SJCRH30 (cell line): ENCODE results near the gene PRDM1. TPM values are rescaled to one million over a fixed set of nuclear protein-coding genes. Genes with fewer than 3 reads are reported as not detected.

ENCODE experiments used
- DNase-seq, 2 experiments: peaks; one replicate each; pipeline ENCODE4 v3.0.0-alpha.2; 2015 to 2020
- H3K27ac ChIP-seq: fragments of 250-450 bp; sonication (Bioruptor Pico); 2 replicates; pipeline ENCODE4 v1.5.1; 2020; ENCODE audit warnings: mild to moderate bottlenecking, moderate library complexity
- H3K27me3 ChIP-seq: fragments of 250-450 bp; sonication (Bioruptor Pico); 2 replicates; pipeline ENCODE4 v1.5.1; 2020; ENCODE audit warnings: mild to moderate bottlenecking, moderate library complexity
- H3K36me3 ChIP-seq: fragments of 250-450 bp; sonication (Bioruptor Pico); 2 replicates; pipeline ENCODE4 v1.5.1; 2020; ENCODE audit warnings: mild to moderate bottlenecking, moderate library complexity
- H3K4me1 ChIP-seq: fragments of 250-450 bp; sonication (Bioruptor Pico); 2 replicates; pipeline ENCODE4 v1.5.1; 2020; ENCODE audit warnings: mild to moderate bottlenecking, moderate library complexity
- H3K4me3 ChIP-seq: fragments of 250-450 bp; sonication (Bioruptor Pico); 2 replicates; pipeline ENCODE4 v1.5.1; 2020; ENCODE audit warnings: mild to moderate bottlenecking, moderate library complexity
- H3K9me3 ChIP-seq: fragments of 250-450 bp; sonication (Bioruptor Pico); replicated peaks from 2 replicates; pipeline ENCODE4 v1.5.1; 2020; ENCODE audit warnings: mild to moderate bottlenecking, moderate library complexity
- total RNA-seq: library from RNA; depleted of rRNA; stranded (reverse); fragments of >200 nt; shearing (Covaris generic); gene quantifications from 2 replicates; pipeline ENCODE4 v1.2.3, GENCODE V29; 2014

The PRDM1 gene
- total RNA-seq, 1 experiment from 2014 or later = not detected

GRCh38 chr6:106056746-106057390 lies 29.3 kb upstream of the PRDM1 start:
- H3K4me1 ChIP-seq = no peaks in the 10 kb centered on the region
- no peak for DNase-seq
- H3K4me3 ChIP-seq = no peak overlapping the region
- H3K9me3 ChIP-seq = no peaks in the 10 kb centered on the region
- H3K27me3 ChIP-seq = no peaks in the 10 kb centered on the region
- H3K36me3 ChIP-seq = no peaks in the 10 kb centered on the region
- no peak overlapping the region for H3K27ac ChIP-seq

- no peaks in the 10 kb centered on the region for H3K36me3 ChIP-seq
- H3K27ac ChIP-seq = no peak overlapping the region
- no peaks in the 10 kb centered on the region for H3K27me3 ChIP-seq
- no peaks in the 10 kb centered on the region for H3K9me3 ChIP-seq
- H3K4me3 ChIP-seq = no peak overlapping the region
- H3K4me1 ChIP-seq = 0 out of 2 replicates have a peak, but pooled peaks cover 4% of the 10 kb centered on the region
- no peak for DNase-seq
These were observed 26.8 kb upstream of the PRDM1 start for GRCh38 chr6:106059331-106059730.

GRCh38 chr6:106060167-106060566 lies 26.0 kb upstream of the PRDM1 start:
- H3K4me3 ChIP-seq = no peak overlapping the region
- no peak for DNase-seq
- no peaks in the 10 kb centered on the region for H3K36me3 ChIP-seq
- 0 out of 2 replicates have a peak, but pooled peaks cover 4% of the 10 kb centered on the region for H3K4me1 ChIP-seq
- no peaks in the 10 kb centered on the region for H3K9me3 ChIP-seq
- H3K27ac ChIP-seq = no peak overlapping the region
- H3K27me3 ChIP-seq = no peaks in the 10 kb centered on the region

- H3K27me3 ChIP-seq = no peaks in the 10 kb centered on the region
- no peak overlapping the region for H3K4me3 ChIP-seq
- no peaks in the 10 kb centered on the region for H3K9me3 ChIP-seq
- no peak for DNase-seq
- no peak overlapping the region for H3K27ac ChIP-seq
- 0 out of 2 replicates have a peak, but pooled peaks cover 4% of the 10 kb centered on the region for H3K4me1 ChIP-seq
- H3K36me3 ChIP-seq = no peaks in the 10 kb centered on the region
These were observed 22.7 kb upstream of the PRDM1 start for GRCh38 chr6:106063448-106063850.

- H3K4me3 ChIP-seq = no peak overlapping the region
- no peaks in the 10 kb centered on the region for H3K27me3 ChIP-seq
- H3K9me3 ChIP-seq = no peaks in the 10 kb centered on the region
- H3K27ac ChIP-seq = no peak overlapping the region
- no peaks in the 10 kb centered on the region for H3K36me3 ChIP-seq
- 0 out of 2 replicates have a peak, but pooled peaks cover 4% of the 10 kb centered on the region for H3K4me1 ChIP-seq
- no peak for DNase-seq
These were observed 22.0 kb upstream of the PRDM1 start for GRCh38 chr6:106064142-106064541.

- no peaks in the 10 kb centered on the region for H3K9me3 ChIP-seq
- DNase-seq = no peak
- H3K27ac ChIP-seq = no peak overlapping the region
- no peak overlapping the region for H3K4me3 ChIP-seq
- H3K27me3 ChIP-seq = no peaks in the 10 kb centered on the region
- 0 out of 2 replicates have a peak, but pooled peaks cover 9% of the 10 kb centered on the region for H3K4me1 ChIP-seq
- no peaks in the 10 kb centered on the region for H3K36me3 ChIP-seq
These were observed 21.4 kb upstream of the PRDM1 start for GRCh38 chr6:106064756-106065155.

GRCh38 chr6:106066989-106067388 lies 19.1 kb upstream of the PRDM1 start:
- Histone ChIP-seq H3K27me3 (no peaks in the 10 kb centered on the region), H3K27ac (no peak overlapping the region), H3K9me3 (no peaks in the 10 kb centered on the region), H3K4me1 (0 out of 2 replicates have a peak, but pooled peaks cover 10% of the 10 kb centered on the region), H3K4me3 (no peak overlapping the region), H3K36me3 (no peaks in the 10 kb centered on the region)
- DNase-seq = no peak

GRCh38 chr6:106069478-106069877 lies 16.7 kb upstream of the PRDM1 start:
- no peaks in the 10 kb centered on the region for H3K27me3 ChIP-seq
- H3K27ac ChIP-seq = no peak overlapping the region
- no peaks in the 10 kb centered on the region for H3K9me3 ChIP-seq
- 0 out of 2 replicates have a peak, but pooled peaks cover 6% of the 10 kb centered on the region for H3K4me1 ChIP-seq
- H3K4me3 ChIP-seq = no peak overlapping the region
- peak; percentile 53 to 71 for DNase-seq
- H3K36me3 ChIP-seq = no peaks in the 10 kb centered on the region

- H3K27me3 ChIP-seq = no peaks in the 10 kb centered on the region
- H3K27ac ChIP-seq = no peak overlapping the region
- H3K4me1 ChIP-seq = 0 out of 2 replicates have a peak, but pooled peaks cover 6% of the 10 kb centered on the region
- no peak overlapping the region for H3K4me3 ChIP-seq
- no peak for DNase-seq
- H3K36me3 ChIP-seq = no peaks in the 10 kb centered on the region
- no peaks in the 10 kb centered on the region for H3K9me3 ChIP-seq
These were observed 15.5 kb upstream of the PRDM1 start for GRCh38 chr6:106070636-106071035.

GRCh38 chr6:106072501-106073090 lies 13.5 kb upstream of the PRDM1 start:
- DNase-seq = no peak
- H3K4me1 ChIP-seq = 0 out of 2 replicates have a peak, but pooled peaks cover 6% of the 10 kb centered on the region
- no peaks in the 10 kb centered on the region; the same call in 1 of the 2 replicates for H3K27me3 ChIP-seq
- no peaks in the 10 kb centered on the region for H3K9me3 ChIP-seq
- no peak overlapping the region for H3K4me3 ChIP-seq
- no peak overlapping the region for H3K27ac ChIP-seq
- H3K36me3 ChIP-seq = no peaks in the 10 kb centered on the region

- Histone ChIP-seq H3K27ac (no peak overlapping the region), H3K4me1 (0 out of 2 replicates have a peak, but pooled peaks cover 6% of the 10 kb centered on the region), H3K36me3 (no peaks in the 10 kb centered on the region), H3K27me3 (no peaks in the 10 kb centered on the region; the same call in 1 of the 2 replicates), H3K9me3 (no peaks in the 10 kb centered on the region), H3K4me3 (no peak overlapping the region)
- no peak for DNase-seq
These were observed 12.0 kb upstream of the PRDM1 start for GRCh38 chr6:106074146-106074545.

- Histone ChIP-seq H3K27ac (no peak overlapping the region), H3K36me3 (no peaks in the 10 kb centered on the region), H3K4me3 (no peak overlapping the region), H3K9me3 (no peaks in the 10 kb centered on the region), H3K27me3 (no peaks in the 10 kb centered on the region; the same call in 1 of the 2 replicates), H3K4me1 (no peaks in the 10 kb centered on the region)
- no peak for DNase-seq
These were observed 10.0 kb upstream of the PRDM1 start for GRCh38 chr6:106076139-106076538.

- no peak for DNase-seq
- Histone ChIP-seq H3K36me3 (no peaks in the 10 kb centered on the region), H3K4me3 (no peak overlapping the region), H3K9me3 (no peaks in the 10 kb centered on the region), H3K4me1 (no peaks in the 10 kb centered on the region), H3K27me3 (no peaks in the 10 kb centered on the region; the same call in 1 of the 2 replicates), H3K27ac (no peak overlapping the region)
These were observed 9.0 kb upstream of the PRDM1 start for GRCh38 chr6:106077170-106077569.

GRCh38 chr6:106077881-106078280 lies 8.3 kb upstream of the PRDM1 start:
- no peak for DNase-seq
- H3K36me3 ChIP-seq = no peaks in the 10 kb centered on the region
- no peaks in the 10 kb centered on the region; the same call in 1 of the 2 replicates for H3K27me3 ChIP-seq
- H3K27ac ChIP-seq = no peak overlapping the region
- H3K4me3 ChIP-seq = no peak overlapping the region
- H3K4me1 ChIP-seq = no peaks in the 10 kb centered on the region
- no peaks in the 10 kb centered on the region for H3K9me3 ChIP-seq

GRCh38 chr6:106079961-106080762 lies 6.0 kb upstream of the PRDM1 start:
- no peak overlapping the region for H3K27ac ChIP-seq
- no peak for DNase-seq
- no peak overlapping the region for H3K4me3 ChIP-seq
- no peaks in the 10 kb centered on the region for H3K4me1 ChIP-seq
- no peaks in the 10 kb centered on the region for H3K9me3 ChIP-seq
- H3K36me3 ChIP-seq = no peaks in the 10 kb centered on the region
- no peaks in the 10 kb centered on the region; the same call in 1 of the 2 replicates for H3K27me3 ChIP-seq
